ENCODE measurements around the gene DISC1. TPM values are rescaled to one million over a fixed set of nuclear protein-coding genes. Genes with fewer than 3 reads are reported as not detected.

DISC1 gene
- total RNA-seq, 1 experiment from 2014 or later = 0.36 TPM

DNA sequence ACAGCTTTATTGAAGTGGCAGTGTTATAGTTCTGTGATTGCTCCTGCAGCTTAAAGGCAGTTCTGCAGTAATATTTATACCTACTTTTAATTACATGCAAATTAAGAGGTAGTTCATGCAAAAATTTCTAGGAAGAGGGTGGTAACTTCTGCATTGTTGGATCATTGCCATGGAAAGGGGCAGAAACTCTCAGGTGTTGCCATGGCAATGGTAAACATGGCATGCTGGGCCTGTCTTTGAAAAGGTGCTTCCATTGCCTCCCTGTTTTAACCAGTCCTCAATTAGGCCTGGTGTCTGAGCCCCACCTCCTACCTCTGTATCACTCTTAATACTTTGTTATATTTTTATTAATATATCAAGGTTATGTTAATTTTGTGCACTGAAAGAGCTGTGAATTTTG is 104.7 kb downstream of the DISC1 start:
- no peak for DNase-seq (ENCODE audit: low read depth, low spot score)
- intact Hi-C loops (cut with micrococcal nuclease; ENCODE audit: unreplicated experiment) = no loop called here
- H3K27me3 ChIP-seq (ENCODE audit: control insufficient read depth, insufficient read depth, low read length) = no peaks in the 10 kb centered on the region
- no peak for ATAC-seq
- no peaks in the 10 kb centered on the region for H3K9me3 ChIP-seq (ENCODE audit: control insufficient read depth, insufficient read depth, low read depth, low read length)
- no peaks in the 10 kb centered on the region for H3K4me1 ChIP-seq (ENCODE audit: control insufficient read depth, insufficient read depth, low read length)
- no peak for TF ChIP-seq SIN3A (IDR thresholded peaks at IDR 0.05; ENCODE audit: borderline replicate concordance, insufficient read depth, low read depth, low read length)
- TF ChIP-seq, protein P1, sequence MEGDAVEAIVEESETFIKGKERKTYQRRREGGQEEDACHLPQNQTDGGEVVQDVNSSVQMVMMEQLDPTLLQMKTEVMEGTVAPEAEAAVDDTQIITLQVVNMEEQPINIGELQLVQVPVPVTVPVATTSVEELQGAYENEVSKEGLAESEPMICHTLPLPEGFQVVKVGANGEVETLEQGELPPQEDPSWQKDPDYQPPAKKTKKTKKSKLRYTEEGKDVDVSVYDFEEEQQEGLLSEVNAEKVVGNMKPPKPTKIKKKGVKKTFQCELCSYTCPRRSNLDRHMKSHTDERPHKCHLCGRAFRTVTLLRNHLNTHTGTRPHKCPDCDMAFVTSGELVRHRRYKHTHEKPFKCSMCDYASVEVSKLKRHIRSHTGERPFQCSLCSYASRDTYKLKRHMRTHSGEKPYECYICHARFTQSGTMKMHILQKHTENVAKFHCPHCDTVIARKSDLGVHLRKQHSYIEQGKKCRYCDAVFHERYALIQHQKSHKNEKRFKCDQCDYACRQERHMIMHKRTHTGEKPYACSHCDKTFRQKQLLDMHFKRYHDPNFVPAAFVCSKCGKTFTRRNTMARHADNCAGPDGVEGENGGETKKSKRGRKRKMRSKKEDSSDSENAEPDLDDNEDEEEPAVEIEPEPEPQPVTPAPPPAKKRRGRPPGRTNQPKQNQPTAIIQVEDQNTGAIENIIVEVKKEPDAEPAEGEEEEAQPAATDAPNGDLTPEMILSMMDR (IDR thresholded peaks at IDR 0.05) = no peak
- TF ChIP-seq, protein P2, sequence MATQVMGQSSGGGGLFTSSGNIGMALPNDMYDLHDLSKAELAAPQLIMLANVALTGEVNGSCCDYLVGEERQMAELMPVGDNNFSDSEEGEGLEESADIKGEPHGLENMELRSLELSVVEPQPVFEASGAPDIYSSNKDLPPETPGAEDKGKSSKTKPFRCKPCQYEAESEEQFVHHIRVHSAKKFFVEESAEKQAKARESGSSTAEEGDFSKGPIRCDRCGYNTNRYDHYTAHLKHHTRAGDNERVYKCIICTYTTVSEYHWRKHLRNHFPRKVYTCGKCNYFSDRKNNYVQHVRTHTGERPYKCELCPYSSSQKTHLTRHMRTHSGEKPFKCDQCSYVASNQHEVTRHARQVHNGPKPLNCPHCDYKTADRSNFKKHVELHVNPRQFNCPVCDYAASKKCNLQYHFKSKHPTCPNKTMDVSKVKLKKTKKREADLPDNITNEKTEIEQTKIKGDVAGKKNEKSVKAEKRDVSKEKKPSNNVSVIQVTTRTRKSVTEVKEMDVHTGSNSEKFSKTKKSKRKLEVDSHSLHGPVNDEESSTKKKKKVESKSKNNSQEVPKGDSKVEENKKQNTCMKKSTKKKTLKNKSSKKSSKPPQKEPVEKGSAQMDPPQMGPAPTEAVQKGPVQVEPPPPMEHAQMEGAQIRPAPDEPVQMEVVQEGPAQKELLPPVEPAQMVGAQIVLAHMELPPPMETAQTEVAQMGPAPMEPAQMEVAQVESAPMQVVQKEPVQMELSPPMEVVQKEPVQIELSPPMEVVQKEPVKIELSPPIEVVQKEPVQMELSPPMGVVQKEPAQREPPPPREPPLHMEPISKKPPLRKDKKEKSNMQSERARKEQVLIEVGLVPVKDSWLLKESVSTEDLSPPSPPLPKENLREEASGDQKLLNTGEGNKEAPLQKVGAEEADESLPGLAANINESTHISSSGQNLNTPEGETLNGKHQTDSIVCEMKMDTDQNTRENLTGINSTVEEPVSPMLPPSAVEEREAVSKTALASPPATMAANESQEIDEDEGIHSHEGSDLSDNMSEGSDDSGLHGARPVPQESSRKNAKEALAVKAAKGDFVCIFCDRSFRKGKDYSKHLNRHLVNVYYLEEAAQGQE (IDR thresholded peaks at IDR 0.05; ENCODE audit: insufficient read depth in 1 of 2, low read depth in 2 of 2, low read length in 1 of 2) = no peak
- TF ChIP-seq TCF7L2 (IDR thresholded peaks at IDR 0.05; ENCODE audit: low read depth, low read length) = no peak
- no peak for TF ChIP-seq POLR2AphosphoS5 (IDR thresholded peaks at IDR 0.05; ENCODE audit: low read depth, low read length)
- POLR2A ChIA-PET = no interaction called here
- CTCF ChIA-PET = no interaction called here
- no peak overlapping the region for H3K27ac ChIP-seq (ENCODE audit: low read length)
- no peak overlapping the region for H3K4me3 ChIP-seq (ENCODE audit: low read depth in 2 of 2, low read length in 2 of 2)
- in situ Hi-C loops (cut with HindIII; ENCODE audit: low pct_unique_long_range_greater_than_20kb, low sequenced_read_pairs) = no loop called here
- BruUV-seq (replicated peaks) = no TSS peak
- H3K36me3 ChIP-seq (ENCODE audit: control insufficient read depth, insufficient read depth, low read length) = no peaks in the 10 kb centered on the region

DNA sequence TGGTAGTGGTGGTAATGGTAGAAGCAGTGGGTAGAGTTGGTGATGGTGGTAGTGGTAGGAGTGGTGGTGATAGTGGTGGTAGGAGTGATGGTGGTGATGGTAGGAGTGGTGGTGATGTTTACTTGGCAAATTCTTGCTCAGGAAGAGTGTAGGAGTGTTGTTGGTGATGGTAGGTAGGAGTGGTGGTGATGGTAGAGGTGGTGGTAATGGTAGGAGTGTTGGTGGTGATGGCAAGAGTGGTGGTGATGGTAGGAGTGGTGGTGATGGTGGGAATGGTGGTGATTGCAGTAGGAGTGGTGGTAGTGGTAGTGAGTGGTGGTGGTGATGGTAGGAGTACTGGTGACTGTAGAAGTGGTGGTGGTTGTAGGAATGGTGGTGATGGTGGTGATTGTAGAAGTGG is 106.5 kb downstream of the DISC1 start:
- no peak for TF ChIP-seq TCF7L2 (IDR thresholded peaks at IDR 0.05; ENCODE audit: low read depth, low read length)
- no peak for TF ChIP-seq POLR2AphosphoS5 (IDR thresholded peaks at IDR 0.05; ENCODE audit: low read depth, low read length)
- TF ChIP-seq, protein P1 (IDR thresholded peaks at IDR 0.05) = no peak
- no peak for TF ChIP-seq SIN3A (IDR thresholded peaks at IDR 0.05; ENCODE audit: borderline replicate concordance, insufficient read depth, low read depth, low read length)
- TF ChIP-seq, protein P2 (IDR thresholded peaks at IDR 0.05; ENCODE audit: insufficient read depth in 1 of 2, low read depth in 2 of 2, low read length in 1 of 2) = no peak
- CTCF ChIA-PET = no interaction called here
- ATAC-seq (no peak), DNase-seq (ENCODE audit: low read depth, low spot score) (no peak)
- no TSS peak for BruUV-seq (replicated peaks)
- Histone ChIP-seq H3K27ac (ENCODE audit: low read length) (no peak overlapping the region), H3K4me3 (ENCODE audit: low read depth in 2 of 2, low read length in 2 of 2) (no peak overlapping the region), H3K4me1 (ENCODE audit: control insufficient read depth, insufficient read depth, low read length) (no peaks in the 10 kb centered on the region), H3K27me3 (ENCODE audit: control insufficient read depth, insufficient read depth, low read length) (peaks cover 2% of the 10 kb centered on the region; the same call in 1 of the 2 replicates), H3K36me3 (ENCODE audit: control insufficient read depth, insufficient read depth, low read length) (no peaks in the 10 kb centered on the region), H3K9me3 (ENCODE audit: control insufficient read depth, insufficient read depth, low read depth, low read length) (no peaks in the 10 kb centered on the region)
- in situ Hi-C loops (cut with HindIII; ENCODE audit: low pct_unique_long_range_greater_than_20kb, low sequenced_read_pairs) = no loop called here
- intact Hi-C loops (cut with micrococcal nuclease; ENCODE audit: unreplicated experiment) = no loop called here
- POLR2A ChIA-PET = no interaction called here
